ENCODE data around the gene RAD9A.

RAD9A gene

DNA sequence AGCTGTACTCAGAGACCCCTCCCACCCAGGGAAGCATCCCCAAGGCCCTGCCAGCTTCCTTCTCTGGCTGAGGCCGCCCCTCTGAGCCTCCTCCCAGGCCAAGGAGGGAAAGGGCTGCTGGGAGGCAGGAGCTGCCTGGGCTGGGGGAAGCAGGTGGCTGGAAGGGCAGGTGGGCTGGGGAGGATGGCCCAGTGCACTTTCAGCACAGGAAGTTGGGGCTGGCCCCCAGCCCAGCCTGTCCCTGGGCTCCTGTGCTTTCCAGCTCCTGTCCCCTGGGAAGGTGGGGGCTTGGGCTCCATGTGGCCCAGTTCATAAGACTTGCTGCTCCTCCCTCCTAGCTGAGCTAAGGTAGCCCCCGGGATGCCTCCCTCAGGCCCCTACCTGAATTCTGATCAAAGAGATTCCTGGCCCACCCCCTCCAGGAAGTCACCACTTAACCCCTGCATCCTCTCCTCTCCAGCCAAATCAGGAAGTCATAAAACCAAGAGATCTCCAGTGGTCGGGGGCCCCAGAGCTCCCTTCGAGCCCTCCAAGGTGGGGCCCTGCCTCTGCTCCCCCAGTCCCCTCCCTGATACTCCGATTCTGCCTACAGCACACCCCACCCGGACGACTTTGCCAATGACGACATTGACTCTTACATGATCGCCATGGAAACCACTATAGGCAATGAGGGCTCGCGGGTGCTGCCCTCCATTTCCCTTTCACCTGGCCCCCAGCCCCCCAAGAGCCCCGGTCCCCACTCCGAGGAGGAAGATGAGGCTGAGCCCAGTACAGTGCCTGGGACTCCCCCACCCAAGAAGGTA lies 5.0 kb downstream of the RAD9A start:
- TF ChIP-seq, protein P1, sequence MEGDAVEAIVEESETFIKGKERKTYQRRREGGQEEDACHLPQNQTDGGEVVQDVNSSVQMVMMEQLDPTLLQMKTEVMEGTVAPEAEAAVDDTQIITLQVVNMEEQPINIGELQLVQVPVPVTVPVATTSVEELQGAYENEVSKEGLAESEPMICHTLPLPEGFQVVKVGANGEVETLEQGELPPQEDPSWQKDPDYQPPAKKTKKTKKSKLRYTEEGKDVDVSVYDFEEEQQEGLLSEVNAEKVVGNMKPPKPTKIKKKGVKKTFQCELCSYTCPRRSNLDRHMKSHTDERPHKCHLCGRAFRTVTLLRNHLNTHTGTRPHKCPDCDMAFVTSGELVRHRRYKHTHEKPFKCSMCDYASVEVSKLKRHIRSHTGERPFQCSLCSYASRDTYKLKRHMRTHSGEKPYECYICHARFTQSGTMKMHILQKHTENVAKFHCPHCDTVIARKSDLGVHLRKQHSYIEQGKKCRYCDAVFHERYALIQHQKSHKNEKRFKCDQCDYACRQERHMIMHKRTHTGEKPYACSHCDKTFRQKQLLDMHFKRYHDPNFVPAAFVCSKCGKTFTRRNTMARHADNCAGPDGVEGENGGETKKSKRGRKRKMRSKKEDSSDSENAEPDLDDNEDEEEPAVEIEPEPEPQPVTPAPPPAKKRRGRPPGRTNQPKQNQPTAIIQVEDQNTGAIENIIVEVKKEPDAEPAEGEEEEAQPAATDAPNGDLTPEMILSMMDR (conservative IDR thresholded peaks at IDR 0.05) = no peak
- peak overlapping the region; percentile 17; the same call in 1 of the 2 replicates for H3K27ac ChIP-seq

GRCh38 chr11:67397536-67397935 lies 5.8 kb downstream of the RAD9A start:
- peak overlapping the region; percentile 17; the same call in 1 of the 2 replicates for H3K27ac ChIP-seq
- TF ChIP-seq, protein P1 (conservative IDR thresholded peaks at IDR 0.05) = no peak

DNA sequence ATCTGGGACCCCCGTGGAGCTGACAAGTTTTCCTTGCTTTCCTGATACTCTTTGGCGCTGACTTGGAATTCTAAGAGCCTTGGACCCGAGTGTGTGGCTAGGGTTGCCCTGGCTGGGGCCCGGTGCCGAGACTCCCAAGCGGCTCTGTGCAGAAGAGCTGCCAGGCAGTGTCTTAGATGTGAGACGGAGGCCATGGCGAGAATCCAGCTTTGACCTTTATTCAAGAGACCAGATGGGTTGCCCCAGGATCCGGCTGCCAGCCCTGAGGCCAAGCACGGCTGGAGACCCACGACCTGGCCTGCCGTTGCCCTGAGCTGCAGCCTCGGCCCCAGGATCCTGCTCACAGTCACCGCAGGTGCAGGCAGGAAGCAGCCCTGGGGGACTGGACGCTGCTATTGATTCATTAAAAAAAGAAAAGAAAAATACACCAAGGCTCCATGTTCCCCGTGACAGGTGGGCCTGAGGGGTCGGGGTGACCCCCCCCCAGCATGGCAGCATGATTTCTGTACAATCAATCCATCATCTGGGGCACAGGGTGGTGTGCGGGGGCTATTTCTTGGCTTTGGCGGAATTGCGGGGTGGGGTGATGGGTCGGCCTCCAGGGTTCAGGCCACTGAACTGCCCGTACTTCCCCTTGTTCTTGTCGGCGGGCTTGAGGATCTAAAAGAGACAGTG lies 6.3 kb downstream of the RAD9A start:
- TF ChIP-seq, protein P1 (conservative IDR thresholded peaks at IDR 0.05) = no peak
- peak overlapping the region; percentile 17 for H3K27ac ChIP-seq

DNA sequence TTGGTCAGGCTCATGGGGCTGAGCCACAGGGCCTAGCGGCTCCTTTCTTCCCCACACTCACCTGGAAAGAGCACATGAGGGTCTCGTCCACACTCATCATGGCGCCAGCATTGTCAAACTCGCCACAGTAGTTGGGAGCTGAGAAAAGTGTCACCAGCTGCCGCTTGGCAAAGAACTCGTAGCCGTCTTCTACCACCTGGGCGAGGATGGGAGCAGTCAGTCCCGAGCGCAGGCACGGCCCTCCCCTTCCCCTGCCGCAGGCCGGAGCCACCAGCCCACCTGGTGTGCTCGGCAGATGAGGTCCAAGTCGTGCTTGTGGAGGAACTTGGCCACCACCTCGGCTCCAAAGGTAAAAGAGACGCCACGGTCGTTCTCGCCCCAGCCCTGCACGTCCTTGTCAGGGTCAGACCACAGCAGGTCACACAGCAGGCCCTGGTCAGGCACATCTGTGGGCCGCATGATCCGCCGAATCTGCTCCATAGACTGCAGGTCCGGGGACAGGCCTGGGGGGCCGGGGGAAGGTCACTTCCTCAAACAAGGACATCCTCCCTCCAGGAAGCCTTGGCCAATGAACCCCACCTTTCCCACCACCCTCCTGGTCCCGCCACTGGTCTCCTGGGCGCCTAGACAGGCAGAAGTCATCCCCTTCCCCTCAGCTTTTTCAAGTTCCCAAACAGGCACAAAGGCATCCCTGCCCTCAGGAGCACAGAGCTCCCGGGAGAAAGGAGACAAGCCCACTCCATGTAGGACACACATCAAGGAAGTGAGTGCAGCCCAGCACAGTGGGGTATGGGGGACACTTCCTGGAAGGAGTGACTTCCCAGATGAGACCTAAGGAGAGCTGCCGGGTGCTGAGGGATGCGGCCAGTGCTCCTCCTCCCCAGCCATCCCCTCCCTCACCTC lies 7.1 kb downstream of the RAD9A start:
- H3K27ac ChIP-seq = peak overlapping the region; percentile 99

GRCh38 chr11:67400251-67400941 lies 8.6 kb downstream of the RAD9A start:
- H3K27ac ChIP-seq = peak overlapping the region; percentile 99
- TF ChIP-seq, protein P1 (conservative IDR thresholded peaks at IDR 0.05) = no peak

More for the DNA sequence above, 7.1 kb downstream of the RAD9A start:
- TF ChIP-seq, protein P1 (conservative IDR thresholded peaks at IDR 0.05) = no peak

DNA sequence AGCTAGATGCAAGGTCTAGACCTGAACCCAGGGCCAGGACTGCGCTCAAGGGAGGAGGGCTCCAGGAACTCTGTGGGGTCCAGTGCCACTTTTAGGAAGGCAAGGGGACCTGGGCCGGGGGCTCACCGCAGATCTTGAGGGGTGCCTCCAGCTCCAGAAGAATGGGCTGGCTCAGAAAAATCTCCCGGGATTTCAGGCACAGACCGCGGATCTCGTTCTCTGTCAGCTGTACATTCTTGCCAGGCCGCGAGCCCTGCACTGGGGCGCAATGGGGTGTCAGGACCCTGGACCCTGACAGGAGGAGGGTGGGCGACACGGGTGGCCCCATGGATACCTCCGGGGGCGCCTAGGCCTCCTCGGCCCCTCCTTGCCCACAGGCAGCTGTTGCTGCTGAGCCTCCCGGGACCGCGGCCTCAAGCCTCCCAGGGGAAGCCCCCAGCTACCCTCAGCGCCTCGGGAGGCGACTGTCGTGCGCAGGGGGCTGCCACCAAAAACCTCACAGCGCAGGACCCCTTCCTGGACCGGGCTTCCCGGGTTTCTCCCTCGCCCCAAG lies 9.2 kb downstream of the RAD9A start:
- H3K27ac ChIP-seq = peak overlapping the region; percentile 99
- TF ChIP-seq, protein P1 (conservative IDR thresholded peaks at IDR 0.05) = no peak

Data from VCaP (cell line).